Measurements from ENCODE around the gene MMRN1. TPM values are rescaled to one million over a fixed set of nuclear protein-coding genes. Genes with fewer than 3 reads are reported as not detected.
"Not testable (repeated sequence)": the region's sequence is repeated elsewhere in the genome, so short reads cannot be mapped to it uniquely, and the experiment has no call there.

MMRN1 gene
- 1,455 and 1,534 TPM in 2 replicates for total RNA-seq

- DNase-seq (ENCODE audit: low read depth, low spot score) = peak; percentile 78
Measured at GRCh38 chr4:89894649-89895550, at the start of gene MMRN1. Gene MMRN1 (plus strand): TSS chr4:89894854. CDS start chr4:89894972, 118 bp downstream.

GRCh38 chr4:89847571-89848325, 46.9 kb upstream of the MMRN1 start:
- no peak for DNase-seq (ENCODE audit: low read depth, low spot score)

- DNase-seq (ENCODE audit: low read depth, low spot score) = no peak
Measured at GRCh38 chr4:89855236-89855635, 39.4 kb upstream of the MMRN1 start.

GRCh38 chr4:89860971-89861370, 33.7 kb upstream of the MMRN1 start:
- DNase-seq (ENCODE audit: low read depth, low spot score) = no peak

- no peak for DNase-seq (ENCODE audit: low read depth, low spot score)
Measured at GRCh38 chr4:89863533-89863932, 31.1 kb upstream of the MMRN1 start.

- DNase-seq (ENCODE audit: low read depth, low spot score) = no peak
Measured at GRCh38 chr4:89868276-89868675, 26.4 kb upstream of the MMRN1 start.

- no peak for DNase-seq (ENCODE audit: low read depth, low spot score)
Measured at GRCh38 chr4:89868999-89869589, 25.6 kb upstream of the MMRN1 start.

- DNase-seq (ENCODE audit: low read depth, low spot score) = no peak
Measured at GRCh38 chr4:89871211-89871610, 23.4 kb upstream of the MMRN1 start.

GRCh38 chr4:89876548-89876947, 18.1 kb upstream of the MMRN1 start:
- DNase-seq (ENCODE audit: low read depth, low spot score) = no peak

GRCh38 chr4:89878611-89879010, 16.0 kb upstream of the MMRN1 start:
- no peak for DNase-seq (ENCODE audit: low read depth, low spot score)

- DNase-seq (ENCODE audit: low read depth, low spot score) = no peak
Measured at GRCh38 chr4:89879215-89879614, 15.4 kb upstream of the MMRN1 start.

- peak; percentile 92 for DNase-seq (ENCODE audit: low read depth, low spot score)
Measured at GRCh38 chr4:89889289-89889688, 5.4 kb upstream of the MMRN1 start.

- no peak for DNase-seq (ENCODE audit: low read depth, low spot score)
Measured at GRCh38 chr4:89897867-89898266, 3.2 kb downstream of the MMRN1 start.

- DNase-seq (ENCODE audit: low read depth, low spot score) = no peak
Measured at GRCh38 chr4:89898304-89898716, 3.7 kb downstream of the MMRN1 start.

- DNase-seq (ENCODE audit: low read depth, low spot score) = no peak
Measured at GRCh38 chr4:89899152-89899551, 4.5 kb downstream of the MMRN1 start.

GRCh38 chr4:89899854-89900253, 5.2 kb downstream of the MMRN1 start:
- no peak for DNase-seq (ENCODE audit: low read depth, low spot score)

GRCh38 chr4:89901808-89902431, 7.3 kb downstream of the MMRN1 start:
- not testable (repeated sequence) for DNase-seq (ENCODE audit: low read depth, low spot score)

- no peak for DNase-seq (ENCODE audit: low read depth, low spot score)
Measured at GRCh38 chr4:89904524-89904923, 9.9 kb downstream of the MMRN1 start.

- DNase-seq (ENCODE audit: low read depth, low spot score) = no peak
Measured at GRCh38 chr4:89906316-89906715, 11.7 kb downstream of the MMRN1 start.

GRCh38 chr4:89906777-89907521, 12.3 kb downstream of the MMRN1 start:
- DNase-seq (ENCODE audit: low read depth, low spot score) = no peak

- no peak for DNase-seq (ENCODE audit: low read depth, low spot score)
Measured at GRCh38 chr4:89909889-89910288, 15.2 kb downstream of the MMRN1 start.
